Stomach (tissue), 4 donors: Measurements from ENCODE around the gene CREM.

ENCODE experiments used
- POLR2AphosphoS5 ChIP-seq, 3 donors: sonication (generic); formaldehyde crosslinking; IDR thresholded peaks; one replicate each; pipeline ENCODE4 v1.6.1; 2016; ENCODE audit warnings: antibody characterized with exemption in 3 of 3
- TF ChIP-seq, protein P1 (sequence below), 7 experiments: fragments of 450-650 bp in 4 of 7; fragments of 200-600 bp in 3 of 7; sonication (generic) in 3 of 7; IDR thresholded peaks; one replicate each; pipeline ENCODE4 v1.5.1; 2016 to 2019; ENCODE audit warnings: antibody characterized with exemption in 7 of 7, control low read depth in 2 of 7, mild to moderate bottlenecking in 1 of 7

DNA sequence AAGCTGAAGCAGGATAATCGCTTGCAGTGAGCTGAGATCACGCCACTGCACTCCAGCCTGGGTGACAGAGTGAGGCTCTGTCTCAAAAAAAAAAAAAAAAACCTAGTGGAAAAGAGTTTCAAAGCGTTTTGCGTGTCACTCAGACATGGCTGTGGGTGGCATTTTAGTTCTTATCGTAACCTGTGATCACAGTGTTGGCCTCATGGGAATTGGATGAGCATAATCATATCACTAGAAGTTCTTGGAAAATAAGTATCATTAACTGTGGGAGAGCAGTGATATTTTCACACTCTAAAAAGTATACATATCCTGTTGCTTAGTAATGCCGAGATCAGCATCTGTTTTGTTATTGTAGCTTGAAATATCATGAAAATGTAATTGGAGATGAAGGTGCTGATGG is 92.6 kb downstream of the CREM start:
- TF ChIP-seq, protein P1, sequence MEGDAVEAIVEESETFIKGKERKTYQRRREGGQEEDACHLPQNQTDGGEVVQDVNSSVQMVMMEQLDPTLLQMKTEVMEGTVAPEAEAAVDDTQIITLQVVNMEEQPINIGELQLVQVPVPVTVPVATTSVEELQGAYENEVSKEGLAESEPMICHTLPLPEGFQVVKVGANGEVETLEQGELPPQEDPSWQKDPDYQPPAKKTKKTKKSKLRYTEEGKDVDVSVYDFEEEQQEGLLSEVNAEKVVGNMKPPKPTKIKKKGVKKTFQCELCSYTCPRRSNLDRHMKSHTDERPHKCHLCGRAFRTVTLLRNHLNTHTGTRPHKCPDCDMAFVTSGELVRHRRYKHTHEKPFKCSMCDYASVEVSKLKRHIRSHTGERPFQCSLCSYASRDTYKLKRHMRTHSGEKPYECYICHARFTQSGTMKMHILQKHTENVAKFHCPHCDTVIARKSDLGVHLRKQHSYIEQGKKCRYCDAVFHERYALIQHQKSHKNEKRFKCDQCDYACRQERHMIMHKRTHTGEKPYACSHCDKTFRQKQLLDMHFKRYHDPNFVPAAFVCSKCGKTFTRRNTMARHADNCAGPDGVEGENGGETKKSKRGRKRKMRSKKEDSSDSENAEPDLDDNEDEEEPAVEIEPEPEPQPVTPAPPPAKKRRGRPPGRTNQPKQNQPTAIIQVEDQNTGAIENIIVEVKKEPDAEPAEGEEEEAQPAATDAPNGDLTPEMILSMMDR (IDR thresholded peaks at IDR 0.05): no peak
- no peak for TF ChIP-seq POLR2AphosphoS5 (IDR thresholded peaks at IDR 0.05)
